Mesendoderm (in vitro differentiated cells): ENCODE results near the gene CTXN2.

ENCODE experiments used
- DNase-seq: peaks from one replicate; pipeline ENCODE4 v3.0.0; 2013
- H2AK5ac ChIP-seq: 2 replicates; pipeline ENCODE4 v1.6.1; 2013; ENCODE audit warnings: low read length, inconsistent platforms
- H2BK120ac ChIP-seq: 2 replicates; pipeline ENCODE4 v1.6.1; 2013; ENCODE audit warnings: low read depth, mild to moderate bottlenecking, low read length, moderate library complexity, mixed read lengths
- H2BK15ac ChIP-seq: replicated peaks from 2 replicates; pipeline ENCODE4 v1.6.1; 2013; ENCODE audit warnings: low read depth, mild to moderate bottlenecking, moderate library complexity
- H2BK5ac ChIP-seq: 2 replicates; pipeline ENCODE4 v1.6.1; 2013; ENCODE audit warnings: low read length, inconsistent platforms
- H3K18ac ChIP-seq: 2 replicates; pipeline ENCODE4 v1.6.1; 2013; ENCODE audit warnings: mild to moderate bottlenecking, low read length, mixed read lengths
- H3K23ac ChIP-seq: one replicate; pipeline ENCODE4 v1.6.1; 2013; ENCODE audit warnings: low read length
- H3K27ac ChIP-seq: 2 replicates; pipeline ENCODE4 v1.5.1; 2013; ENCODE audit warnings: low read depth, mild to moderate bottlenecking, inconsistent platforms, low read length, moderate library complexity
- H3K27me3 ChIP-seq: 2 replicates; pipeline ENCODE4 v1.6.1; 2013; ENCODE audit warnings: low read length, control low read depth, mild to moderate bottlenecking, inconsistent platforms; ENCODE audit not compliant: insufficient read depth, poor library complexity
- H3K36me3 ChIP-seq: 2 replicates; pipeline ENCODE4 v1.6.1; 2013; ENCODE audit warnings: low read length, inconsistent platforms; ENCODE audit not compliant: control insufficient read depth, insufficient read depth
- H3K4ac ChIP-seq: one replicate; pipeline ENCODE4 v1.6.1; 2013; ENCODE audit warnings: low read depth, mild to moderate bottlenecking, low read length, moderate library complexity
- H3K4me1 ChIP-seq: 2 replicates; pipeline ENCODE4 v1.6.1; 2013; ENCODE audit warnings: low read depth, low read length, inconsistent platforms; ENCODE audit not compliant: control insufficient read depth
- H3K4me2 ChIP-seq: 2 replicates; pipeline ENCODE4 v1.6.1; 2013; ENCODE audit warnings: low read length
- H3K4me3 ChIP-seq: 2 replicates; pipeline ENCODE4 v1.5.1; 2013; ENCODE audit warnings: mild to moderate bottlenecking, low read length
- H3K56ac ChIP-seq: one replicate; pipeline ENCODE4 v1.6.1; 2013; ENCODE audit warnings: low read length
- H3K79me1 ChIP-seq: 2 replicates; pipeline ENCODE4 v1.6.1; 2013; ENCODE audit warnings: low read length, inconsistent platforms
- H3K79me2 ChIP-seq: 2 replicates; pipeline ENCODE4 v1.6.1; 2013; ENCODE audit warnings: mild to moderate bottlenecking, low read length; ENCODE audit not compliant: control insufficient read depth, insufficient read depth
- H3K9ac ChIP-seq: 2 replicates; pipeline ENCODE4 v1.6.1; 2013; ENCODE audit warnings: low read length, inconsistent platforms
- H4K5ac ChIP-seq: one replicate; pipeline ENCODE4 v1.6.1; 2013; ENCODE audit warnings: low read length
- H4K8ac ChIP-seq: one replicate; pipeline ENCODE4 v1.6.1; 2013; ENCODE audit warnings: low read depth, mild to moderate bottlenecking, control low read depth, low read length, moderate library complexity
- WGBS: extraction: QIAGEN DNeasy Blood & Tissue Kit; methylation state at CpG from one replicate; pipeline ENCODE4 v1.1.7; 2013; ENCODE audit warnings: low lambda C conversion rate, missing lambda C conversion rate; ENCODE audit not compliant: insufficient coverage; ENCODE audit errors: extremely low coverage; 5-methylcytosine and 5-hydroxymethylcytosine counted together

The CTXN2 gene

GRCh38 chr15:48177383-48177765, 14.1 kb upstream of the CTXN2 start:
- H3K4ac ChIP-seq = peak overlapping the region; percentile 48
- H3K18ac ChIP-seq = peak overlapping the region; percentile 13
- no CpG with 5 or more reads among the region's 10 CpGs for WGBS
- no peak overlapping the region for H4K8ac ChIP-seq
- H3K27me3 ChIP-seq = no peaks in the 10 kb centered on the region
- H2BK5ac ChIP-seq = no peak overlapping the region
- H3K79me1 ChIP-seq = no peaks in the 10 kb centered on the region
- peak overlapping the region; percentile 92 for H3K56ac ChIP-seq
- H3K4me1 ChIP-seq = no peaks in the 10 kb centered on the region
- no peak overlapping the region for H2BK15ac ChIP-seq
- peak overlapping the region; percentile 67 for H3K9ac ChIP-seq
- H3K4me3 ChIP-seq = peak overlapping the region; percentile 61
- H4K5ac ChIP-seq = no peak overlapping the region
- H2BK120ac ChIP-seq = peak overlapping the region; percentile 40
- no peak overlapping the region for H2AK5ac ChIP-seq
- no peak overlapping the region for H3K27ac ChIP-seq
- DNase-seq = peak; percentile 55
- no peaks in the 10 kb centered on the region for H3K36me3 ChIP-seq
- peaks cover 16% of the 10 kb centered on the region for H3K79me2 ChIP-seq
- H3K4me2 ChIP-seq = peak overlapping the region; percentile 43
- no peak overlapping the region for H3K23ac ChIP-seq

- peak; percentile 93 for DNase-seq
- WGBS = no CpG with 5 or more reads among the region's 71 CpGs
Measured at GRCh38 chr15:48177766-48178647, 13.5 kb upstream of the CTXN2 start, which contains the start of gene MYEF2. Gene MYEF2 (minus strand): TSS chr15:48178295. CDS start chr15:48178237, 58 bp downstream.

GRCh38 chr15:48178648-48178931, 12.9 kb upstream of the CTXN2 start:
- DNase-seq = no peak
- peak overlapping the region; percentile 33 for H3K4me2 ChIP-seq
- no peak overlapping the region for H2AK5ac ChIP-seq
- H3K23ac ChIP-seq = no peak overlapping the region
- H3K36me3 ChIP-seq = no peaks in the 10 kb centered on the region
- H4K8ac ChIP-seq = peak overlapping the region; percentile 15
- peak overlapping the region; percentile 68 for H2BK120ac ChIP-seq
- no peak overlapping the region for H3K27ac ChIP-seq
- H2BK15ac ChIP-seq = no peak overlapping the region
- no peak overlapping the region for H2BK5ac ChIP-seq
- no CpG with 5 or more reads among the region's 1 CpG for WGBS
- H4K5ac ChIP-seq = no peak overlapping the region
- peak overlapping the region; percentile 34 for H3K4me3 ChIP-seq
- H3K18ac ChIP-seq = peak overlapping the region; percentile 56
- no peaks in the 10 kb centered on the region for H3K79me1 ChIP-seq
- H3K79me2 ChIP-seq = peaks cover 11% of the 10 kb centered on the region
- H3K4ac ChIP-seq = no peak overlapping the region
- peak overlapping the region; percentile 83 for H3K56ac ChIP-seq
- no peaks in the 10 kb centered on the region for H3K27me3 ChIP-seq
- H3K9ac ChIP-seq = peak overlapping the region; percentile 60
- H3K4me1 ChIP-seq = no peaks in the 10 kb centered on the region

More at GRCh38 chr15:48177766-48178647, 13.5 kb upstream of the CTXN2 start, which contains the start of gene MYEF2:
- H3K4me1 ChIP-seq = no peaks in the 10 kb centered on the region
- no peak within 1 kb of the TSS for H2BK15ac ChIP-seq
- H3K4me2 ChIP-seq = peak within 1 kb of the TSS; percentile 43
- H2AK5ac ChIP-seq = no peak within 1 kb of the TSS
- H3K27me3 ChIP-seq = no peaks in the 10 kb centered on the region
- peaks cover 13% of the 10 kb centered on the region for H3K79me2 ChIP-seq
- H3K18ac ChIP-seq = peak within 1 kb of the TSS; percentile 56
- H4K8ac ChIP-seq = peak within 1 kb of the TSS; percentile 15
- peak within 1 kb of the TSS; percentile 67 for H3K9ac ChIP-seq
- peak within 1 kb of the TSS; percentile 92 for H3K56ac ChIP-seq
- no peak within 1 kb of the TSS for H4K5ac ChIP-seq
- H3K79me1 ChIP-seq = no peaks in the 10 kb centered on the region
- H3K4me3 ChIP-seq = peak within 1 kb of the TSS; percentile 61
- H2BK5ac ChIP-seq = no peak within 1 kb of the TSS
- H3K36me3 ChIP-seq = no peaks in the 10 kb centered on the region
- H3K4ac ChIP-seq = peak within 1 kb of the TSS; percentile 48
- no peak within 1 kb of the TSS for H3K23ac ChIP-seq
- peak within 1 kb of the TSS; percentile 68 for H2BK120ac ChIP-seq
- H3K27ac ChIP-seq = peak within 1 kb of the TSS; percentile 70

- Histone ChIP-seq H4K5ac (no peak overlapping the region), H3K27me3 (no peaks in the 10 kb centered on the region), H3K4ac (no peak overlapping the region), H3K4me3 (no peak overlapping the region), H3K56ac (no peak overlapping the region), H3K36me3 (no peaks in the 10 kb centered on the region), H3K23ac (no peak overlapping the region), H3K79me1 (no peaks in the 10 kb centered on the region), H2BK5ac (no peak overlapping the region), H4K8ac (no peak overlapping the region), H2BK120ac (no peak overlapping the region), H3K79me2 (no peaks in the 10 kb centered on the region), H3K4me1 (no peaks in the 10 kb centered on the region), H3K18ac (no peak overlapping the region), H2BK15ac (no peak overlapping the region), H3K27ac (no peak overlapping the region), H3K4me2 (no peak overlapping the region), H3K9ac (no peak overlapping the region), H2AK5ac (no peak overlapping the region)
- WGBS = no CpG with 5 or more reads among the region's 2 CpGs
- no peak for DNase-seq
Measured at GRCh38 chr15:48182749-48183148, 8.7 kb upstream of the CTXN2 start.

- Histone ChIP-seq H3K4me3 (no peak overlapping the region), H3K4me1 (no peaks in the 10 kb centered on the region), H4K8ac (no peak overlapping the region), H3K9ac (no peak overlapping the region), H3K23ac (no peak overlapping the region), H3K18ac (no peak overlapping the region), H3K79me2 (no peaks in the 10 kb centered on the region), H3K79me1 (no peaks in the 10 kb centered on the region), H2BK15ac (no peak overlapping the region), H4K5ac (no peak overlapping the region), H2BK120ac (no peak overlapping the region), H3K4ac (no peak overlapping the region), H2AK5ac (no peak overlapping the region), H3K36me3 (no peaks in the 10 kb centered on the region), H2BK5ac (no peak overlapping the region), H3K27ac (no peak overlapping the region), H3K4me2 (no peak overlapping the region), H3K27me3 (no peaks in the 10 kb centered on the region), H3K56ac (no peak overlapping the region)
- 100% methylated on average over 1 of the region's 3 CpGs for WGBS
- no peak for DNase-seq
Measured at GRCh38 chr15:48185529-48185928, 5.9 kb upstream of the CTXN2 start.
